ENCODE measurements around the gene CHD6. TPM values are rescaled to one million over a fixed set of nuclear protein-coding genes. Genes with fewer than 3 reads are reported as not detected.

CHD6 gene
- polyA plus RNA-seq, 3 donors = 44.6 to 53.8 (median 47.4) TPM

- DNase-seq (ENCODE audit: low read depth in 3 of 3, low spot score in 2 of 3) = no peak
Observed at GRCh38 chr20:41428285-41428684, 189.9 kb downstream of the CHD6 start.

GRCh38 chr20:41427833-41428232 lies 190.3 kb downstream of the CHD6 start:
- DNase-seq (ENCODE audit: low read depth in 3 of 3, low spot score in 2 of 3) = no peak

GRCh38 chr20:41426976-41427375 lies 191.2 kb downstream of the CHD6 start:
- no peak for DNase-seq (ENCODE audit: low read depth in 3 of 3, low spot score in 2 of 3)

- no peak for DNase-seq (ENCODE audit: low read depth in 3 of 3, low spot score in 2 of 3)
Observed at GRCh38 chr20:41426086-41426830, 191.9 kb downstream of the CHD6 start.

- DNase-seq (ENCODE audit: low read depth in 3 of 3, low spot score in 2 of 3) = no peak
Observed at GRCh38 chr20:41425180-41425884, 192.8 kb downstream of the CHD6 start.

GRCh38 chr20:41424546-41424945 lies 193.6 kb downstream of the CHD6 start:
- no peak for DNase-seq (ENCODE audit: low read depth in 3 of 3, low spot score in 2 of 3)

- DNase-seq (ENCODE audit: low read depth in 3 of 3, low spot score in 2 of 3) = no peak
Observed at GRCh38 chr20:41424011-41424410, 194.2 kb downstream of the CHD6 start.

GRCh38 chr20:41422953-41423352 lies 195.2 kb downstream of the CHD6 start:
- DNase-seq (ENCODE audit: low read depth in 3 of 3, low spot score in 2 of 3) = no peak

GRCh38 chr20:41418739-41419293 lies 199.4 kb downstream of the CHD6 start:
- no peak for DNase-seq (ENCODE audit: low read depth in 3 of 3, low spot score in 2 of 3)

- DNase-seq (ENCODE audit: low read depth in 3 of 3, low spot score in 2 of 3) = no peak
Observed at GRCh38 chr20:41418031-41418430, 200.1 kb downstream of the CHD6 start.

- DNase-seq (ENCODE audit: low read depth in 3 of 3, low spot score in 2 of 3) = no peak
Observed at GRCh38 chr20:41415191-41415590, 203.0 kb downstream of the CHD6 start.

- no peak for DNase-seq (ENCODE audit: low read depth in 3 of 3, low spot score in 2 of 3)
Observed at GRCh38 chr20:41413169-41413568, 205.0 kb downstream of the CHD6 start.

GRCh38 chr20:41412324-41413120 lies 205.7 kb downstream of the CHD6 start:
- DNase-seq (ENCODE audit: low read depth in 3 of 3, low spot score in 2 of 3) = no peak

- no peak for DNase-seq (ENCODE audit: low read depth in 3 of 3, low spot score in 2 of 3)
Observed at GRCh38 chr20:41411391-41411847, 206.8 kb downstream of the CHD6 start.

GRCh38 chr20:41408986-41409385 lies 209.2 kb downstream of the CHD6 start:
- DNase-seq (ENCODE audit: low read depth in 3 of 3, low spot score in 2 of 3) = no peak

GRCh38 chr20:41408156-41408794 lies 209.9 kb downstream of the CHD6 start:
- no peak for DNase-seq (ENCODE audit: low read depth in 3 of 3, low spot score in 2 of 3)

GRCh38 chr20:41407607-41408006 lies 210.6 kb downstream of the CHD6 start:
- DNase-seq (ENCODE audit: low read depth in 3 of 3, low spot score in 2 of 3) = no peak

GRCh38 chr20:41406896-41407444 lies 211.2 kb downstream of the CHD6 start:
- no peak for DNase-seq (ENCODE audit: low read depth in 3 of 3, low spot score in 2 of 3)

- DNase-seq (ENCODE audit: low read depth in 3 of 3, low spot score in 2 of 3) = no peak
Observed at GRCh38 chr20:41406353-41406752, 211.8 kb downstream of the CHD6 start.

- DNase-seq (ENCODE audit: low read depth in 3 of 3, low spot score in 2 of 3) = no peak
Observed at GRCh38 chr20:41405436-41405835, 212.7 kb downstream of the CHD6 start.

Measured in right renal cortex interstitium (tissue), 3 donors.